ENCODE measurements around the gene SKOR1.

SKOR1 gene

DNA sequence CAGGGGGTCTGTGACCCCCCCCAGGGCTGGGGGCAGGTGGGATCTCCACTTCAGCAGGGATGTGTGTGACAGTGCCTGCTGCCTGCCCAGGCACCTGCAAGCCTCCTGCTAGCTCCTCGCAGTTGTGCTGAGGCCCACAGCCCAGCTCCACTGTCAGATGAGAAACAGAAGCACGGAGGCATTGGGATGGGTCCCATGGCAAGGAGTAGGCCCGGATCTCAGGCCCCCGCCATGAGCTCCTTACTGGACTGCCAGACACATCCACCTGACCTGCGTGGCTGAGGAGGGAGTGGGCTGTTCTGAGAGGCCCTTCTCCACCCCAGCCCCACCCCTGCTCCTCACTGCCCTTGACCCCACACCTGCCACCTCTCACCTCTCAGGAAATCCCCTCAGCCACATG is 18.2 kb upstream of the SKOR1 start:
- H4K12ac ChIP-seq (ENCODE audit: low read depth, low read length), result no peak overlapping the region
- DNase-seq, result no peak
- H3K4me2 ChIP-seq (ENCODE audit: low read length), result no peak overlapping the region
- no peak overlapping the region for H3K23ac ChIP-seq (ENCODE audit: low read length)
- H4K91ac ChIP-seq (ENCODE audit: low read depth, low read length), result no peak overlapping the region
- no peak overlapping the region for H2BK120ac ChIP-seq (ENCODE audit: insufficient read depth, low read length, poor library complexity)
- H3K4ac ChIP-seq (ENCODE audit: low read depth, low read length), result no peak overlapping the region
- no peak overlapping the region for H2BK5ac ChIP-seq (ENCODE audit: low read depth, low read length, poor library complexity)
- peaks cover 0 to 4% of the 10 kb centered on the region in 2 experiments for H3K4me1 ChIP-seq (ENCODE audit: control insufficient read depth in 1 of 2, insufficient read depth in 2 of 2, low read length in 2 of 2)
- no peak overlapping the region for H3K14ac ChIP-seq (ENCODE audit: low read length)
- no peak overlapping the region for H3K4me3 ChIP-seq (ENCODE audit: low read depth, low read length)
- H3K79me1 ChIP-seq (ENCODE audit: low read length), result no peaks in the 10 kb centered on the region
- H3K18ac ChIP-seq (ENCODE audit: low read length), result no peak overlapping the region
- no peak overlapping the region for H2AFZ ChIP-seq (ENCODE audit: insufficient read depth, low read length, poor library complexity)
- H3K36me3 ChIP-seq (ENCODE audit: control insufficient read depth in 1 of 2, insufficient read depth in 2 of 2, low read length in 2 of 2), result peaks cover 0 to 2% of the 10 kb centered on the region in 2 experiments
- H3K27me3 ChIP-seq (ENCODE audit: insufficient read depth, low read length), result no peaks in the 10 kb centered on the region
- H3K9ac ChIP-seq (ENCODE audit: low read length), result no peak overlapping the region
- H3K27ac ChIP-seq (ENCODE audit: low read depth, low read length), result no peak overlapping the region
- no CpG with 5 or more reads among the region's 5 CpGs for WGBS (ENCODE audit: extremely low coverage, insufficient coverage, insufficient read length)
- H2BK12ac ChIP-seq (ENCODE audit: low read length), result no peak overlapping the region
- no peak overlapping the region for H4K8ac ChIP-seq (ENCODE audit: low read depth, low read length)
- H3K9me3 ChIP-seq (ENCODE audit: insufficient read depth, low read depth, low read length), result peaks cover 2% of the 10 kb centered on the region
- no peaks in the 10 kb centered on the region for H3K79me2 ChIP-seq (ENCODE audit: control insufficient read depth, insufficient read depth, low read length, poor library complexity)
- no peak overlapping the region for H2AK5ac ChIP-seq (ENCODE audit: low read length)

DNA sequence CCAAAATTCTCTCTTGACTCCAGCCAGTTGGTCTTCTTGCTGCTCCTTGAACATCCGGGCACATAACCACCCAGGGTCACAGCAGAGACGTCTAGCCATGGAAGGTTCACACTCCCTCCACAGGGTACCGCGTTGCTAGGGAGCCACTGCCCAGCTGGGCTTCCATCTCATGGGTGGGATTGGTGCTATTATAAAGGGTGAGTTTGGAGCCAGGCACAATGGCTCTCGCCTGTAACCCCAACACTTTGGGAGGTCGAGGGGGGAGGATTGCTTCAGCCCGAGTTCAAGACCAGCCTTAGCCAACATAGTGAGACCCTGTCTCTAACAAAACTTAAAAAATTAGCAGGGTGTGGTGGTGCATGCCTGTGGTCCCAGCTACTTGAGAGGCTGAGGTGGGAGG is 17.5 kb upstream of the SKOR1 start:
- peaks cover 0 to 2% of the 10 kb centered on the region in 2 experiments for H3K36me3 ChIP-seq (ENCODE audit: control insufficient read depth in 1 of 2, insufficient read depth in 2 of 2, low read length in 2 of 2)
- WGBS (ENCODE audit: extremely low coverage, insufficient coverage, insufficient read length), result no CpG with 5 or more reads among the region's 7 CpGs
- no peak overlapping the region for H2BK12ac ChIP-seq (ENCODE audit: low read length)
- H3K79me1 ChIP-seq (ENCODE audit: low read length), result no peaks in the 10 kb centered on the region
- no peaks in the 10 kb centered on the region for H3K79me2 ChIP-seq (ENCODE audit: control insufficient read depth, insufficient read depth, low read length, poor library complexity)
- H3K27ac ChIP-seq (ENCODE audit: low read depth, low read length), result no peak overlapping the region
- H4K91ac ChIP-seq (ENCODE audit: low read depth, low read length), result no peak overlapping the region
- no peak overlapping the region for H4K12ac ChIP-seq (ENCODE audit: low read depth, low read length)
- peaks cover 2% of the 10 kb centered on the region for H3K9me3 ChIP-seq (ENCODE audit: insufficient read depth, low read depth, low read length)
- H2BK5ac ChIP-seq (ENCODE audit: low read depth, low read length, poor library complexity), result no peak overlapping the region
- H3K4me1 ChIP-seq (ENCODE audit: control insufficient read depth in 1 of 2, insufficient read depth in 2 of 2, low read length in 2 of 2), result peaks cover 0 to 4% of the 10 kb centered on the region in 2 experiments
- no peak overlapping the region for H3K23ac ChIP-seq (ENCODE audit: low read length)
- no peak overlapping the region for H3K4me2 ChIP-seq (ENCODE audit: low read length)
- H4K8ac ChIP-seq (ENCODE audit: low read depth, low read length), result no peak overlapping the region
- H3K9ac ChIP-seq (ENCODE audit: low read length), result no peak overlapping the region
- H3K18ac ChIP-seq (ENCODE audit: low read length), result no peak overlapping the region
- no peak overlapping the region for H2AK5ac ChIP-seq (ENCODE audit: low read length)
- no peak overlapping the region for H3K14ac ChIP-seq (ENCODE audit: low read length)
- no peak overlapping the region for H3K4ac ChIP-seq (ENCODE audit: low read depth, low read length)
- no peaks in the 10 kb centered on the region for H3K27me3 ChIP-seq (ENCODE audit: insufficient read depth, low read length)
- H2BK120ac ChIP-seq (ENCODE audit: insufficient read depth, low read length, poor library complexity), result no peak overlapping the region
- no peak for DNase-seq
- no peak overlapping the region for H2AFZ ChIP-seq (ENCODE audit: insufficient read depth, low read length, poor library complexity)
- H3K4me3 ChIP-seq (ENCODE audit: low read depth, low read length), result no peak overlapping the region

DNA sequence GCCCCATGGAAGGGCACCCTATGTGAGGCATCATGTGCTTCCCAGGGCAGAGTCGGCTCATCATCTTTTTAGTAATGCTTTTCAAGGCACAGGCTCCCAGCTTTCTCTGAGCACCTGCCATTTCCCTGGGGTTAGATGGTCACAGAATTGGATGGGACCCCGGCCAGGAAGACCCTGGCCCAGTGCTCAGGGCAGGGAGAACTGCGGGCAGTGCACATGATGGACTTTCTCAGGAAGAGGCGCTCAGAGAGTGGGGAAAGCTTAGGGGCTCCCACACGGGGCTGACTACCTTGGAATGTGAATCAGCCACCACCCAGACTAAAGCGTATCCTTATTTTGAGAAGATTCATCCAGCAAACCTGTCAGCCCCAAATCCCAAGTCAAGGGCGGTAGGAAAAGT is 16.5 kb upstream of the SKOR1 start:
- Histone ChIP-seq H3K4me2 (ENCODE audit: low read length) (no peak overlapping the region), H2AK5ac (ENCODE audit: low read length) (no peak overlapping the region), H3K14ac (ENCODE audit: low read length) (no peak overlapping the region), H2AFZ (ENCODE audit: insufficient read depth, low read length, poor library complexity) (no peak overlapping the region), H4K12ac (ENCODE audit: low read depth, low read length) (no peak overlapping the region), H3K27me3 (ENCODE audit: insufficient read depth, low read length) (no peaks in the 10 kb centered on the region), H3K18ac (ENCODE audit: low read length) (no peak overlapping the region), H3K27ac (ENCODE audit: low read depth, low read length) (no peak overlapping the region), H2BK12ac (ENCODE audit: low read length) (no peak overlapping the region), H3K9me3 (ENCODE audit: insufficient read depth, low read depth, low read length) (peaks cover 2% of the 10 kb centered on the region), H3K79me1 (ENCODE audit: low read length) (no peaks in the 10 kb centered on the region), H4K91ac (ENCODE audit: low read depth, low read length) (no peak overlapping the region), H2BK120ac (ENCODE audit: insufficient read depth, low read length, poor library complexity) (no peak overlapping the region), H3K9ac (ENCODE audit: low read length) (no peak overlapping the region), H4K8ac (ENCODE audit: low read depth, low read length) (no peak overlapping the region), H2BK5ac (ENCODE audit: low read depth, low read length, poor library complexity) (no peak overlapping the region), H3K79me2 (ENCODE audit: control insufficient read depth, insufficient read depth, low read length, poor library complexity) (no peaks in the 10 kb centered on the region), H3K4me3 (ENCODE audit: low read depth, low read length) (no peak overlapping the region), H3K4ac (ENCODE audit: low read depth, low read length) (no peak overlapping the region), H3K36me3 (ENCODE audit: control insufficient read depth in 1 of 2, insufficient read depth in 2 of 2, low read length in 2 of 2) (peaks cover 0 to 2% of the 10 kb centered on the region in 2 experiments), H3K23ac (ENCODE audit: low read length) (no peak overlapping the region), H3K4me1 (ENCODE audit: control insufficient read depth in 1 of 2, insufficient read depth in 2 of 2, low read length in 2 of 2) (peaks cover 0 to 4% of the 10 kb centered on the region in 2 experiments)
- no peak for DNase-seq
- no CpG with 5 or more reads among the region's 7 CpGs for WGBS (ENCODE audit: extremely low coverage, insufficient coverage, insufficient read length)

DNA sequence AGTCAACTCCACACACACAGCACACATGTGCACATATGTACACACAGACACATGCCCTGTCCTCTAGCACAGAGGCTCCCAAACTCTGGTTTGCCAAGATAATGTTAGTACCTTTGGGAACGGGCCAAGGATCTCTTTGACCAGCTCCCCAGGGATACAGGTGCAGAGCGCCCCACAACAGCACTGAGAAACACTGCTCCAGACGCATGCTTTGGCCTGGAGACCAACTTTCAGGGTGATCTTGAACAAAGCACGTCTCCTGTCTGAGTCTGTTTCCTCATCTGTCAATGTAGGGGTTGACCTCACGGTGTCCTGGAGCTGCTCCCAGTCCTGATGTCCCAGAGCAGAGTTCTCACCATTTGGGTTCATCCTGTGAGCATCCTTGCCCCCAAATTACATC is 15.9 kb upstream of the SKOR1 start:
- DNase-seq, result no peak
- H3K4ac ChIP-seq (ENCODE audit: low read depth, low read length), result no peak overlapping the region
- H3K23ac ChIP-seq (ENCODE audit: low read length), result no peak overlapping the region
- peaks cover 0 to 1% of the 10 kb centered on the region in 2 experiments for H3K4me1 ChIP-seq (ENCODE audit: control insufficient read depth in 1 of 2, insufficient read depth in 2 of 2, low read length in 2 of 2)
- no peak overlapping the region for H3K4me2 ChIP-seq (ENCODE audit: low read length)
- no peaks in the 10 kb centered on the region for H3K27me3 ChIP-seq (ENCODE audit: insufficient read depth, low read length)
- no peak overlapping the region for H3K18ac ChIP-seq (ENCODE audit: low read length)
- H3K9me3 ChIP-seq (ENCODE audit: insufficient read depth, low read depth, low read length), result peaks cover 2% of the 10 kb centered on the region
- no peak overlapping the region for H4K91ac ChIP-seq (ENCODE audit: low read depth, low read length)
- no peak overlapping the region for H2AFZ ChIP-seq (ENCODE audit: insufficient read depth, low read length, poor library complexity)
- H3K14ac ChIP-seq (ENCODE audit: low read length), result no peak overlapping the region
- no peaks in the 10 kb centered on the region for H3K79me2 ChIP-seq (ENCODE audit: control insufficient read depth, insufficient read depth, low read length, poor library complexity)
- H2BK12ac ChIP-seq (ENCODE audit: low read length), result no peak overlapping the region
- H2BK5ac ChIP-seq (ENCODE audit: low read depth, low read length, poor library complexity), result no peak overlapping the region
- H4K12ac ChIP-seq (ENCODE audit: low read depth, low read length), result no peak overlapping the region
- no peak overlapping the region for H2AK5ac ChIP-seq (ENCODE audit: low read length)
- WGBS (ENCODE audit: extremely low coverage, insufficient coverage, insufficient read length), result no CpG with 5 or more reads among the region's 5 CpGs
- H3K4me3 ChIP-seq (ENCODE audit: low read depth, low read length), result no peak overlapping the region
- no peaks in the 10 kb centered on the region for H3K79me1 ChIP-seq (ENCODE audit: low read length)
- H3K27ac ChIP-seq (ENCODE audit: low read depth, low read length), result no peak overlapping the region
- H3K9ac ChIP-seq (ENCODE audit: low read length), result no peak overlapping the region
- H3K36me3 ChIP-seq (ENCODE audit: control insufficient read depth in 1 of 2, insufficient read depth in 2 of 2, low read length in 2 of 2), result peaks cover 0 to 2% of the 10 kb centered on the region in 2 experiments
- no peak overlapping the region for H4K8ac ChIP-seq (ENCODE audit: low read depth, low read length)
- no peak overlapping the region for H2BK120ac ChIP-seq (ENCODE audit: insufficient read depth, low read length, poor library complexity)
